Measurements from ENCODE around the gene WHRN. TPM values are rescaled to one million over a fixed set of nuclear protein-coding genes. Genes with fewer than 3 reads are reported as not detected.

The WHRN gene
- total and polyA plus RNA-seq, 9 of the 15 experiments (the other 6 are each of a cell fraction or from before 2014, with no cell fraction given): 0.31 to 14.1 (median 3.0) TPM

- TF ChIP-seq ZNF740 (CRISPR knock-in tag; IDR thresholded peaks at IDR 0.05) (no peak), ZNF740 (tag; IDR thresholded peaks at IDR 0.05) (peak in 1 of 2 experiments; percentile 76; a peak in 1 of 4 replicates), TFE3 (CRISPR knock-in tag; IDR thresholded peaks at IDR 0.05) (no peak), ZBTB40 (IDR thresholded peaks at IDR 0.05) (peak; percentile 53; the same call in 1 of the 2 replicates), ZBTB40 (CRISPR knock-in tag; IDR thresholded peaks at IDR 0.05) (no peak), ZNF398 (CRISPR knock-in tag; IDR thresholded peaks at IDR 0.05) (0 out of 2 replicates have a peak, but pooled peaks have one; percentile 6), NR4A1 (CRISPR knock-in tag; IDR thresholded peaks at IDR 0.05) (no peak), NR4A1 (tag; IDR thresholded peaks at IDR 0.05) (peak; percentile 88), ZNF175 (CRISPR knock-in tag; IDR thresholded peaks at IDR 0.05; ENCODE audit: low read depth) (peak; percentile 15; the same call in 1 of the 2 replicates), ZBTB9 (CRISPR knock-in tag; IDR thresholded peaks at IDR 0.05) (0 out of 2 replicates have a peak, but pooled peaks have one; percentile 26), PTTG1 (tag; IDR thresholded peaks at IDR 0.05; ENCODE audit: low read depth) (peak; percentile 73)
These were observed 108.6 kb downstream of the WHRN start (continued) for GRCh38 chr9:114396558-114397218.

All from K562 (cell line).